ENCODE results near the gene ST3GAL3. TPM values are rescaled to one million over a fixed set of nuclear protein-coding genes. Genes with fewer than 3 reads are reported as not detected.

ST3GAL3 gene
- polyA plus RNA-seq, 10 donors: 24.3 to 40.5 (median 32.2) TPM

DNA sequence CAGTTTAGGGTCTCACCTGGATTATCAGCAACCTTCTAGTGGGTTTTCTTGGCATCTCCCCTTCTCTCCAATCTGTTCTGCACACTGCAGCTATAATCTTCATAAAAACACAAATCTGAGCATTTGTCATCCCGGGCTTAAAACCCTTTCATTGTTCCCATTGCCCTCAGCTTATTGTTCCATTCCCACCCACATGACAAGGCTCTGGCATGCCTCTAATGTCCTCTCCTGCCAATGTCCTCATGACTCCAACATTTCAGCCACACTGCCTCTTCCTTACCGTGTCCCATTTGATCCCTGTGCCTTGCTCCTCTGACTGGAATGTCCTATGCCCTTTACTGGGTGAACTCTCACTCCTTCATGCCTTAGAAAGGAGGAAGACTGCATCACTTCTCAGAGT is 255.0 kb downstream of the ST3GAL3 start:
- no peak for DNase-seq

DNA sequence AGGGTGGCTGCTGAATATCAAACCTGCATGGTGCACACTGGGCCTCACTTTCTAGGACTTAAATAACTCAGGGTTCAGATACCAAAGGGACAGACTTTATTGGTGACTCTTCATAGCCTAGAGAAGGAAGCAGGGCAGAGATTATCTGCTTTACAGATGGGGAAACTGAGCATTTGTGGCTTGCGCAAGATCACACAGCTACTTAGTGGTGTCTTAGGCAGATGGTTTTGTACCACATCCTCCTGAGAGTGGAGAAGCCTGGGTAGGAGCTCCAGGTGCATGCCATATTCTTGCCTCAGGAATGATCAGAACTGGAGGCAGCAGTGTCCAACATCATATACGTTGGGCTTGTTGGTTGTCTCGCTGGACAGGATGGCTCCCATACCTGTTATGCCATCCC is 255.7 kb downstream of the ST3GAL3 start:
- no peak for DNase-seq

DNA sequence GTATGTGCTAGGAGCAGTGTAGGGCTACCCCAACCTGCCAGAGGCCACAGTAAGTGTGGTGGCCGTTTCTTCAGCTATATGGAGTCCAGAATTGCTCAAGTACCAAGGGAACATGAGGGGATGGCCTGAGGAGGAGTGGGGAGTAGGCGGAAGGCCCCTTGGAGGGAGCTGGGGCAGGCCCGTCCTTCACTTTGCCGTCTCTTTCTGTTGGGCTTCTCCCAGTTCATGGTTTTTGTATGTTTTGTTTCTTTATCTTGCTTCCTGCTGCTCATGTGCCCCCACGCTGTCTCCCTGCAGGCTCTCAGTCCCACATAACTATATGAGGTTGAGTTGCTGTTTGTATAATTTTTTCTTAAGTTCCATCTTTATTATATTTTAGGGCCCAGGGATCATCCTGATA is 256.6 kb downstream of the ST3GAL3 start:
- DNase-seq: no peak

DNA sequence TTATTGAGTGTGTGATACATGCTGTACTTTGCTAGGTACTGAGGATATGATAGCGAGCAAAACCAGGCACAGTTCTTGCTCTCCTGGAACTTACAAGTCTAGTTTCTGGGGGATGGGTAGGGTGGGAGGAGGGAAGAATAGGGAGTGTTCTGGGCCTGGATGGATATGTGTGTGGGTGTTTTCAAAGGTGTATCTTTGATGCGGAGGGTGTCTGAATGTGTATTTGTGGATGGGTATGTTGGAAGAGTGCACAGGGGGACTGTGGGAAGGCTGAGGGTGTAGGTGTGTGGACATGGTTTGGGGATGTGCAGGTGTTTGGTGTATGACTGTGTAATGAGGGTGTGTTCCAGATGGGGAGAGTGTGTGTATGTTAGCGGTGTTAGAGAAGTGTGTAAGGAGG is 258.0 kb downstream of the ST3GAL3 start:
- no peak for DNase-seq

DNA sequence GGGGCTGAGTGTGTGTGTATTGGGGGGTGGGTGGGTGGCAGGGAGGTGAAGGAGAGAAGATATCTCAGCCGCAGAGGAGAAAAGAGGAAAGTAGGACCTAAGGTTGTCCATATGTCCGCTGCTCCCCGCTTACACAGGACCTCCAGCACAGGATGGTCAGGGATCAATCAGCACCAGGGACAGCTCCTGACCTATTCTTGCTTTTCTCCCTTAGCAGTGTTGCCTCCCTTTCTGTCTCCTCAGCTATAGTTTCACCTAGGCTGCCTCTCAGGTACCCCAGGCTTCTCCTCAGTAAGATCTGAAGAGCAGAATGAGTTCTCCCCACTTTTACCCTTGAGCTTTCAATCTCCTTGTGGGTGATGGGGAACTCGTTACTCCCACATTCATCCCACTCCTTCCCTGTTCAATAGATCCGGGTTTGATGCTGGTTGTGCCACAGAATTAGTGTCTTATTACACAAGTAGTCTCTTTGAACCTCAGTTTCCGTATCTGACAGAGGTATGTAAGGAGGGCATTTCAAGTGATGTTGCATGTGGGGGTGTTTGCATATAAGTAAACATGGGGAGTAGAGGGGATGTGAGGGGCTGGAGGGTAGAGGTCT is 261.1 kb downstream of the ST3GAL3 start:
- peak in 2 of 3 donors; percentile 48 to 53 for DNase-seq

DNA sequence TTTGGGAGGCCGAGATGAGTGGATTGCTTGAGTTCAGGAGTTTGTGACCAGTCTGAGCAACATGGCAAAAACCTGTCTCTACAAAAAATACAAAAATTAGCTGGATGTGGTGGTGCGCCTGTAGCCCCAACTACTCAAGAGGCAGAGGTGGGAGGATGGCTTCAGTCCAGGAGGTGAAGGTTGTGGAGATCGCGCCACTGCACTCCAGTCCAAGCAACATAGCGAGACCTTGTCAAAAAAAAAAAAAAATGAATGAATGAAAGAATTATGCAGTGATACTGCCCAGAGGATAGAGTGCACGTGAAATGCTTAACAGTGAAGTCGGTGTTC is 262.0 kb downstream of the ST3GAL3 start:
- DNase-seq: no peak

DNA sequence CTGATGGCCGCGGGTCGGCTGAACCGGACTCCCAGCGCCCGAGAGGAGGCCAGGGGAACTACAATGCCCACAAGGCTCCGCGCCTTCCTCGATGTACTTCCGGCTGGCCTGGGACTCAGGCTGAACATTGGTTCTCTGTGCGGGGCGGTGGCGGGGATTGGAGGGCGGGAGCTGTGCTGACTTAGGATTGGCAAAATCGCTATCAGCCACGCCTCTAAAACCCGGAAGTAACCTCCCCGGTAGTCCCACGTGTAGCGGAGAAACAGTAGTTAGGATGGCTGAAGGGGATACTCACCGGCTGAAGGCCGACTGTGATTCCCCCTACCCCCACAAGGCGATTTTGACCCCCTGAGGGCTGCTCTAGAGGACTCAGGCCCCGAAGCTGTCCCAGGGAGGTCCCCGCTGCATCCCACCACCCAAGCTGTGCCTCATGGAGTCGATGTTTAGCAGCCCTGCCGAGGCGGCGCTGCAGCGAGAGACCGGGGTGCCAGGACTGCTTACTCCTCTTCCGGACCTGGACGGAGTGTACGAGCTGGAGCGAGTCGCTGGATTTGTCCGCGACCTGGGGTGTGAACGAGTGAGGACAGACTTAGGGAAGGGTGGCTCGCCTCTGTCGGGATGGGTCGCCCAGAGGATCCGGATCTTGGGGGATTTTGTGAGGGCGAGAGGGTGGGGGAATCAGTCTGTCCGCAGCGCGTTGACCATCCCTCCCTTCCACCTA is 262.6 kb downstream of the ST3GAL3 start, which contains the start of gene DPH2:
Gene DPH2, plus strand, starts transcription at position 265 of the 721 bp plus-strand sequence. Its CDS starts 166 bp downstream, at position 431.
- DNase-seq: peak; percentile 97 to 98 (median 97)

DNA sequence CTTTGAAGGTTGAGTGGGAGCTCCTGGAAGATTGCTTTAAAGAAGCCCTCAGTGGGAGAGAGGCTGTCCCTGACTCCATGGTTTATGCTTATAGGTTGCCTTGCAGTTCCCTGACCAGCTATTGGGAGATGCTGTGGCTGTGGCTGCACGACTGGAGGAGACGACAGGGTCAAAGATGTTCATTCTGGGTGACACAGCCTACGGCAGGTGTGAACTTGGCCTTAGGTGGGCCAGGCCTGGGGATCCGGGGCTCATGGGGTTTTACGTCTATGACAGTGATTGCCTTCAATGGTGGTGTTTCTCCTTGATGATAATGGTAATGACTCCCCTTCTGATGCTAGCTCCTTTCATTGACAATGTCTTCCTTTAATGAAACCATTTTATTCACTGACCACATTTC is 263.2 kb downstream of the ST3GAL3 start:
- DNase-seq: no peak

DNA sequence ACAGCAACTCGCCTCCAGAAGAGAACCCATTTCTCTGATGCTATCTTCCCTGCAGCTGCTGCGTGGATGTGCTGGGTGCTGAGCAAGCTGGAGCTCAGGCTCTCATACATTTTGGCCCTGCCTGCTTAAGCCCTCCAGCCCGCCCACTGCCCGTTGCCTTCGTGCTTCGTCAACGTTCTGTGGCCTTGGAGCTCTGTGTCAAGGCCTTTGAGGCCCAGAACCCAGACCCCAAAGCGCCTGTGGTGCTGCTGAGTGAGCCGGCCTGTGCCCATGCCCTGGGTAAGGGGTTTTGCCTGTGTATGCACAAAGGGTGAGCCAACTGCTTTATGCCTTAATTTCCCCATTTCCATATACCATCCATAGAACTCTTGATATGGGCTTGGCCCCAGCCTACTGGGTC is 263.6 kb downstream of the ST3GAL3 start:
- no peak for DNase-seq

DNA sequence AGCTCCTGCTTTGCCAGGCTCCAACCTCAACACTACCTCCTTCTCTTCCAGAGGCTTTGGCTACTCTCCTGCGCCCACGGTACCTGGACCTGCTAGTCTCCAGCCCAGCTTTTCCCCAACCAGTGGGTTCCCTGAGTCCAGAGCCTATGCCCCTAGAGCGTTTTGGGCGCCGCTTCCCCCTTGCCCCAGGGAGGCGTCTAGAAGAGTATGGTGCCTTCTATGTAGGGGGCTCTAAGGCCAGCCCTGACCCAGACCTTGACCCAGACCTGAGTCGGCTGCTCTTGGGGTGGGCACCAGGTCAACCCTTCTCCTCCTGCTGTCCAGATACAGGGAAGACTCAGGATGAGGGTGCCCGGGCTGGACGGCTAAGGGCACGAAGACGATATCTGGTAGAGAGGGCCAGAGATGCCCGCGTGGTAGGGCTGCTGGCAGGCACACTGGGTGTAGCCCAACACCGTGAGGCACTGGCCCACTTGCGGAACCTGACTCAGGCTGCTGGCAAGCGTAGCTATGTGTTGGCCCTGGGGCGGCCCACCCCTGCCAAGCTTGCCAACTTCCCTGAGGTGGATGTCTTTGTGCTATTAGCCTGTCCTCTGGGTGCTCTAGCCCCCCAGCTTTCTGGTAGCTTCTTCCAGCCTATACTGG is 264.1 kb downstream of the ST3GAL3 start:
- DNase-seq: no peak

DNA sequence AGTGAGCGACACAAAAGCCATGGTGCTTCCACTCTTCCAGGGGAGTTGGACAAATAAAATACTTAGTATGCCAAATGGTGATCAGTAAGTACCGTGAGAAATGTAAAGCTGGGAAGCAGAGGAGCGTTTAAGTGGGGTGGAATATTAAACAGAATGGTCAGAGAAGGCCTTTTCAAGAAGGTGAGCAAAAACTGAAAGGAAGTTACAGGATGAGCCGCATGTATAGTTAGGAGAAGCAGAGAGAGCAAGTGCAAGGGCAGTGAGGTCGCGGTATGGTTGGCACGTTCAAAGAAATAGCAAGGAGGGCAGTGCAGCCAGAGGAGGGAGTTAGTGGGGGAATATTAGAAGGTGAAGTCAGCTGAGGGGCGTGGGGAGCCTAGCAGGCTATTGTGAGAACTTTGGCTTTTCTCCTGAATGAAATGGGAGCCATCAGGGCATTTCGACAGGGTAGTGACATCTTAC is 266.7 kb downstream of the ST3GAL3 start:
- DNase-seq: no peak

DNA sequence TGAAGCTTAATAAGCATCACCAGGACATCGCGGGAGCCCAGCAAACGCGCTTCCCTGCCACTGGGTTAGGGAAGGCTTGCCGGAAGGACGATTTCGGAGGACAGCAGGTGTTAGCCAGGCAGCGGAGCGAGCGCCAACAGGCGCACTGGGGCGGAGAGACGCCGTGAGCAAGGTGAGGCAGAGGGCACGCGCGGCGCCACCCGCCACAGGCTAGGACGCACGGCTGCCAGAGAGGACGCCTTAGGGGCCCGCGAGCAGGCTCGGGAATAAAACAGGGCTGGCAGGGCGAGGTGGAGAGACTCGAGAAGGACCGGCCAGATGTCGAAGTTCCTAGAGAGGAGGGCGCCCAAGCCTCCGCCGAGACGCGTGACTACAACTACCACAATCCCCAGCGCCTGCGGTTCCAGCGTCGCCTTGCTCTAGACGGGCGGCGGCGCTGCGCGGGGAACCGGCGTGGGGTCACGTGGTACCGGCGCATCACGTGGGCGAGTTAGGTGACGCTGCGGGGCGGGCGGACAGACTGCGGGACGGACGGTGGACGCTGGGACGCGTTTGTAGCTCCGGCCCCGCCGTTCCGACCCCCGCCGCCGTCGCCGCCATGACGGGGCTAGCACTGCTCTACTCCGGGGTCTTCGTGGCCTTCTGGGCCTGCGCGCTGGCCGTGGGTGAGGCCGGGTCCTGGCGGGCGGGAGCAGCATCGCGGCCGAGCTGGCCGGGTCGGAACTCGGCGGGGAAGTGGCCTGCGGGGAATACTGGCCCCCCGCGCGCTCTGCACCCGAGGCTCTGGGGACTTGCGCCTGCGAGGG is 267.3 kb downstream of the ST3GAL3 start, which contains the start of gene ATP6V0B:
Gene ATP6V0B, plus strand, starts transcription at position 518 of the 806 bp plus-strand sequence. Its CDS starts 81 bp downstream, at position 599.
- DNase-seq: peak; percentile 94 to 98 (median 95)

DNA sequence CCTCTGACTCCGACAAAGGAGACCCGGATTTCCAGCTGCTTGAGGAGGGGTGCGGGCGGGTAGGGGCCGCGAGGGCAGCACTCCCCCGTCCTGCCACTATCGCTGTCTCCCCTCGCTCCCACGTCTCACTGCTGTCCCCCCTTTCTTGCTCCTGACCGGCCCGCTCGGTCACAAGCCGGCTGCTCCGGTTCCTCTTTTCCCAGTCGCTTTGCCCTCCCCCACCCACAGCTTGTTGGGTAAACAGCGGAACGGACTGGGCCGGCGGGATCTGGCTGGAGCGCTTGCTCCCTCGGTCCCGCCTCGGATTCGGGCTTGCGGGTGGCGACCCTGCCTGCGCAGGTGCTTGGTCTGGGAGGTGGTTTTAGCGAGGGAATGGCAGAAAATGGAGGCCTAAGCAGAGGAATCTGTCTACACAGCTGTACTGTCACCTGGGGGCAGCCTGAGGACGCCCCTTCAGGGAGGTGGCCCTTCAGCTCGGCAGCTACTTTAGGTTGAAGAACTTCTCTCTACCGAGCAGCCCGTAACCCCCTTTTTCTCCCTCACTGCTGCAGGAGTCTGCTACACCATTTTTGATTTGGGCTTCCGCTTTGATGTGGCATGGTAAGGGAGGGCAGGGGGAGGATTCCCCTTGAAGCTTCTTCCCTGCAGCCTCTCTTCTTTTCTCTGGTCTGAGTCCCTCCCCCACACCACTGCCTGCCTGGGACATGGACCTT is 268.1 kb downstream of the ST3GAL3 start:
- DNase-seq: peak in 1 of 3 donors; percentile 66

DNA sequence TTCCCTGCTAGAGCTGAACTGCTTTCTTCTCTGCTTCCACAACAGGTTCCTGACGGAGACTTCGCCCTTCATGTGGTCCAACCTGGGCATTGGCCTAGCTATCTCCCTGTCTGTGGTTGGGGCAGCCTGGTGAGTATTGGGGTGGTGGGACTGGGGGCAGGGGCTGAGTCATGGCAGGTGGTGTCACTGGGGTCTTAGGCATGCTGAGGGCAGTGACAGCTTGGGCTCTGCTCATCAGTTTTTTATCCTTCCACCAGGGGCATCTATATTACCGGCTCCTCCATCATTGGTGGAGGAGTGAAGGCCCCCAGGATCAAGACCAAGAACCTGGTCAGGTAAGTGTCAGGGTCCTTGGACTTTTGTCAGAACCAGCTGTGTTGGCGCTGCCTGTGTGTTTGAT is 268.7 kb downstream of the ST3GAL3 start:
- DNase-seq: no peak

DNA sequence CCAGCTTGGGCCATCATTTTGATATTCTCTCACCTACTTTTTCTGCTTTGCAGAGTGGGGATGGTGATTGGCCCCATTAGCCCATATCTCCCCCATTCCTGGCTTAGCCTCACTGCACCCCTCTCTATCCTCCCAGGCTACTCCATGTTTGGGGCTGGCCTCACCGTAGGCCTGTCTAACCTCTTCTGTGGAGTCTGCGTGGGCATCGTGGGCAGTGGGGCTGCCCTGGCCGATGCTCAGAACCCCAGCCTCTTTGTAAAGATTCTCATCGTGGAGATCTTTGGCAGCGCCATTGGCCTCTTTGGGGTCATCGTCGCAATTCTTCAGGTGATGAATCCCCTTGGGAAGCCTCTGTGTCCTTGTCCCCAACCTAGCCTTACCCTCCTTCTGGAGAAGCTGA is 269.6 kb downstream of the ST3GAL3 start:
- no peak for DNase-seq

DNA sequence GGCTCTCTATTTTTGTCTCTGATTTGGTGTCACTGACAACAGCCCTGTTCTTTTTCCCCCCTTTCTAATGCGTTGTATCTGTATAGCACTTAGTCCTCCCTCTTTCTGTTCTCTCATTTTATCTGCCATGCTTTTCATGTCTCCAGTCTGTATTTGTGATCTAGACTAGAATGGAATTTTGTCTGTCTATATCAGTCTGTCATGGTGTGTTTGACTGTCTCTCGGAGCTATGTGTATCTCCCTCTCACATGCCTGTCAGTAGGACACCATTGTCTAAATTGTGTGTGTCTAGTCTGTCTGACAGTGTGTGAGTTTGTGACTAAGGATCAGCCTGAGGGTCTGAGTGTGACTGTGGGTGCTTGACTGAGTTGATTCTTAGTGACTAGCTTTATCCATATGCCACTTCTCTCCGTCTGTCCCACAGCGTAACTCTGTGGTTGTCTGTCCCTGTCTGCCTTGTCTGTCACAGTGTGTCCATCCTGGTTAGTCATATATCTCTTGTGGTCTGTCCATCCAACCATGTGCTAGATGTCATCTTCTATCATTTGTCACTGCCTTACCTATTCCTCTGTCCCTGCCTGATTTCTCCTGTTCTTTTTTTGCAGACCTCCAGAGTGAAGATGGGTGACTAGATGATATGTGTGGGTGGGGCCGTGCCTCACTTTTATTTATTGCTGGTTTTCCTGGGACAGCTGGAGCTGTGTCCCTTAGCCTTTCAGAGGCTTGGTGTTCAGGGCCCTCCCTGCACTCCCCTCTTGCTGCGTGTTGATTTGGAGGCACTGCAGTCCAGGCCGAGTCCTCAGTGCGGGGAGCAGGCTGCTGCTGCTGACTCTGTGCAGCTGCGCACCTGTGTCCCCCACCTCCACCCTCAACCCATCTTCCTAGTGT is 270.3 kb downstream of the ST3GAL3 start:
- no peak for DNase-seq

DNA sequence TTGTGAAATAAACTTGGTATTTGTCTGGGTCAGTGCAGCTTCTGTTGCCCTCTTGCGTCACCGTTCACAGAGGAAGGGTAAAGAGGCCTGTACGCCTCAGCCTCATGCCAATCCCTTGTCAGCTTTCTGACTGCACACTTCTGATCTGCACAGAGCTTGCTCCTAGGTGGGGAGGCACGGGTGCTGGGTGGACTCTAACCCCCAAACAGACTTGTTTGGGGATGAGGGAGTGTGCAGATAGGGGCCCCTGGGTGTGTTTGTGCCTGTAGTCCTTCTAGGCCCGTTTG is 270.9 kb downstream of the ST3GAL3 start:
- DNase-seq: no peak

DNA sequence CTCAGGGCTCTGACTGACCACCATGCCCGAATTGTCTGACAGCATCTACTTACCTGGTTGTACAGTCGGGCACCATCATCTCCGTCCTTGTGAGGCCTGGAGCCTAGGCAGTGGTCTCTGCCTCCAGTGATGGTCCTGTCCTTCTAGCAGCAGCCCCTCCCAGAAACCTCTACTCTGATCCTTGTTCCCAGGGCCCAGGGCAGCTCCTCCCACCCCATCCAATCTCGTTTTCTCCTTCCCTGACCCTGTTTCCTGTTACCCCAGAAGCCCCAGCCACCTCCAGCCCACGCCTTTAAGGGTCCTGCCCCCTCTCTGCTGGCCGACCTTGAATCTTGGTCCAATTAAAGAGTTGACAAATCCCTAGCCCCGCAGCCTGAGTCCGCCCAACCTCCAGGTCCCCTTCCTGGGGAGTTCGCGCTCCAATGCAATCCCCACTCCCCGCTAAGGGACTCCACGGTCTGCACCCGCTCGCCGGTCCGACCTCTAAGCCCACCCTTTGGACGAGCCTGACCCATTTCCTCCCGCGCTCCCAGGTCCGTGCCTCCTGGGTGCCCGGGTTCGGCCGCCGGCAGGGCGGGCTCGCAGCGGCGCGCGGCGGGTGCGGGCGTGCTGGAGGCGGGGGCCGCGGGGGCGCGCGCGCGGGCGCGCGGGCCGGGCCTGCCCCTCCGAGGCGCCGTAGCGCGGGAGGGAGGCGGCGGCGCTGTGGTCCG is 271.4 kb downstream of the ST3GAL3 start, which contains the start of gene B4GALT2:
Gene B4GALT2, plus strand, starts transcription at position 660 of the 710 bp plus-strand sequence. CDS start 1,951 bp downstream, outside the sequence.
- DNase-seq: peak; percentile 39 to 68 (median 55)

DNA sequence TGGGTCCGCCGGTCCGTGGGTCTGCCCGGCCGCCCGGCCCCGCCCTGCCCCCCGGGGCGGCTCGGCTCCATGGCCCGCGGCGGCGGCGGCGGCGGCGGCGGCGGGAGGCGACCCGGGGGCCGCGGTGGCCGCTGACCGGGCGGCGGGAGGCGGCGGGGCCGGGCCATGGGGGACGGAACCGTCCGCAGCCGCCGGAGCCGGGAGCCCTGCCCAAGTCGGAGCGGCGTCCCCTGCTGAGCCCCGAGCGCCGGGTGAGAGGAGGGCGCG is 271.9 kb downstream of the ST3GAL3 start:
- no peak for DNase-seq

Measured in muscle of back (tissue), 11 donors.